Adrenal gland (tissue), 12 donors: ENCODE data around the gene IL20RA. TPM values are rescaled to one million over a fixed set of nuclear protein-coding genes. Genes with fewer than 3 reads are reported as not detected.

Experiments used
- DNase-seq, 7 donors: peaks; one replicate each; pipeline ENCODE4 v3.0.0-alpha.2; 2019 to 2020
- H3K27ac ChIP-seq, 5 donors: fragments of 200-600 bp; sonication (generic) in 4 of 5; 1 replicate in 3 of 5; 2 replicates in 2 of 5; pipeline versions ENCODE4 v1.5.1 to v1.8.0; 2016 to 2020; ENCODE audit warnings: mild to moderate bottlenecking in 1 of 5
- H3K27me3 ChIP-seq: fragments of 200-600 bp; 2 replicates; pipeline ENCODE4 v1.8.0; 2021
- H3K36me3 ChIP-seq, 2 donors: fragments of 200-600 bp; replicated peaks in 1 of 2; 1 replicate in 1 of 2; 2 replicates in 1 of 2; pipeline versions ENCODE4 v1.5.1 to v1.8.0; 2018 to 2022
- H3K4me1 ChIP-seq, 2 donors: fragments of 200-600 bp; replicated peaks in 1 of 2; 1 replicate in 1 of 2; 2 replicates in 1 of 2; pipeline versions ENCODE4 v1.5.1 to v1.8.0; 2018 to 2021
- H3K4me3 ChIP-seq, 4 donors: fragments of 200-600 bp; sonication (generic) in 3 of 4; one replicate each; pipeline ENCODE4 v1.5.1; 2016 to 2018
- H3K9me3 ChIP-seq, 3 donors: fragments of 200-600 bp; sonication (generic) in 1 of 3; replicated peaks in 1 of 3; 1 replicate in 2 of 3; 2 replicates in 1 of 3; pipeline versions ENCODE4 v1.5.1 to v1.8.0; 2016 to 2021
- CTCF ChIP-seq, 6 experiments: fragments of 450-650 bp in 4 of 6; fragments of 200-600 bp in 2 of 6; sonication (generic) in 1 of 6; IDR thresholded peaks; 1 replicate in 5 of 6; 2 replicates in 1 of 6; pipeline versions ENCODE4 v1.5.1 to v1.8.0; 2016 to 2021; ENCODE audit warnings: antibody characterized with exemption in 6 of 6, mild to moderate bottlenecking in 2 of 6, moderate library complexity in 1 of 6
- POLR2A ChIP-seq, 2 donors: fragments of 450-650 bp; IDR thresholded peaks; one replicate each; pipeline ENCODE4 v1.6.1; 2017; ENCODE audit warnings: antibody characterized with exemption in 2 of 2, mild to moderate bottlenecking in 2 of 2, moderate library complexity in 1 of 2
- WGBS, 4 donors: extraction: QIAGEN DNeasy Blood & Tissue Kit in 2 of 4; methylation state at CpG; one replicate each; pipeline versions ENCODE4 v1.1.5 to v1.1.7; 2013 to 2017; 5-methylcytosine and 5-hydroxymethylcytosine counted together
- intact Hi-C, 2 donors: fragments of 100-400 bp; cut with DNase I; formaldehyde crosslinking; loops; one replicate each; pipeline versions ENCODE4 v1.14.1 to v1.15.0; 2022 to 2023
- polyA plus RNA-seq, 3 donors: library from polyadenylated mRNA; stranded (reverse); fragments of 200-250 nt in 2 of 3; fragments of 350-450 nt in 1 of 3; fragmentation: Illumina TruSeq in 1 of 3; extraction: RNeasy Lipid Tissue Mini Kit (QIAGEN cat#74804) in 1 of 3; gene quantifications; one replicate each; pipeline ENCODE4 v1.2.3, GENCODE V29; 2013 to 2014
- total RNA-seq, 9 donors: library from RNA; depleted of rRNA in 4 of 9; stranded (reverse); fragments of >200 nt in 4 of 9; fragments of 120-200 nt in 1 of 9; fragmentation: NEBNext Ultra II Directional in 1 of 9; extraction: Animal tissue kit (Norgen Biotek cat#: 25700) in 1 of 9; gene quantifications; one replicate each; pipeline versions ENCODE4 v1.1.0 to v1.2.4, GENCODE V29; 2013 to 2023
- donor health status: healthy with polysubstance abuse.
- donor health status: Bipolar disorder and iron deficiency.
- donor health status: DM: yes; HTN: yes; CAD: no.
- donor health status: DM: no; HTN: no; CAD: no.
- donor health status: DM: no; HTN: no; CAD: no.
- donor health status: DM: yes; HTN: yes; CAD: no.

IL20RA gene
- total and polyA plus RNA-seq, 12 donors: 6.6 to 23.5 (median 12.7) TPM

DNA sequence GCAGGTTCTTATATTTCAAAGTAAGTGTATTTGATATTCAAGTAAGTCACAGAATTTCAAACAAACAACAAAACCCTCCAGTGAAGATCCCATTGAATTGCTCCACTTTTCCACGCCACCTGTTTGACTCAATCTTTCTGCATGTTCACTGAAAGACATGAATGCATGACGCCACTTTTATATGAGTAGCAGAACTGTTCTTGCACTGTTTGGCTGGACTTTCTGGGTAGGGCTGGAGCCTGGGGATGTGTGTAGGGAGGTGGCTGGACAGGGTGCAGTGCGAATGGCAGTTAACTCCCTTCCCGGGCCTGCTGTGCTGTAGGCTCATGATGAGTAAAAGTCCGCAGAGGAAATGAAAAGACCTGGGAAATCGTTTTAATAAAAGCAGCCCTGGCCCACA, 39.7 kb downstream of the IL20RA start:
- Histone ChIP-seq H3K4me1 (no peaks in the 10 kb centered on the region), H3K36me3 (no peaks in the 10 kb centered on the region), H3K9me3 (no peaks in the 10 kb centered on the region), H3K27me3 (no peaks in the 10 kb centered on the region), H3K27ac (no peak overlapping the region), H3K4me3 (no peak overlapping the region)
- WGBS, 4 donors: 79 to 92% (median 90%) methylated on average over 6 of the region's 6 CpGs
- no peak for TF ChIP-seq CTCF (IDR thresholded peaks at IDR 0.05)
- TF ChIP-seq POLR2A (IDR thresholded peaks at IDR 0.05): no peak
- intact Hi-C loops: no loop called here
- no peak for DNase-seq

DNA sequence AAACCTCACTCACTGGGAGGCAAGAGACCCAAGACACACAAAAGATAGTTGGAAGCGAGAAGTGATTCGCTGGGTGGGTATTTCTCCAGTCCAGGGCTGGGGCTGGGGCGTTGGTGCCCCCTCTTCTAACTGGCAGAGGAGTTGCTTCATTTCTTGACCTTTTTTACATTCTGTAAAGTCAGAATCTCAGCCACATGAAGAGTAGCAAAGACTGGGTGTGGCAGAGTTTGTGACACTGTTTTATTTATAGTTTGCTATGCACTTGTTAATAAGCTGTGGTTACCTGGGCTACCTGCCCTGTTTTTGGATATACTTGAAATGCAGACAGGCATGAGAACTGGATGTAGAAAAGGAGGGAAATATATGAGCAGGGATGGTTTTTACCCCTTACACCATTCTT, 42.3 kb downstream of the IL20RA start:
- no peaks in the 10 kb centered on the region for H3K9me3 ChIP-seq
- WGBS, 4 donors: 80 to 90% (median 87%) methylated on average over 3 of the region's 3 CpGs

GRCh38 chr6:137001977-137002302, 42.8 kb downstream of the IL20RA start:
- 66 to 75% (median 72%) methylated on average over 7 of the region's 7 CpGs for WGBS, 4 donors

More for the DNA sequence above, 42.3 kb downstream of the IL20RA start:
- intact Hi-C loops: no loop called here
- H3K27ac ChIP-seq: no peak overlapping the region
- H3K36me3 ChIP-seq: no peaks in the 10 kb centered on the region
- no peaks in the 10 kb centered on the region for H3K27me3 ChIP-seq
- DNase-seq: no peak
- TF ChIP-seq CTCF (IDR thresholded peaks at IDR 0.05) (no peak), POLR2A (IDR thresholded peaks at IDR 0.05) (no peak)
- no peaks in the 10 kb centered on the region for H3K4me1 ChIP-seq
- no peak overlapping the region for H3K4me3 ChIP-seq

GRCh38 chr6:137001299-137001976, 43.3 kb downstream of the IL20RA start:
- Histone ChIP-seq H3K36me3 (no peaks in the 10 kb centered on the region), H3K4me1 (no peaks in the 10 kb centered on the region), H3K9me3 (no peaks in the 10 kb centered on the region), H3K27ac (no peak overlapping the region), H3K4me3 (no peak overlapping the region), H3K27me3 (no peaks in the 10 kb centered on the region)
- TF ChIP-seq POLR2A (IDR thresholded peaks at IDR 0.05) (no peak), CTCF (IDR thresholded peaks at IDR 0.05) (no peak)
- 59 to 71% (median 63%) methylated on average over 14 to 17 of the region's 17 CpGs for WGBS, 4 donors
- DNase-seq: no peak
- intact Hi-C loops: no loop called here

More at GRCh38 chr6:137001977-137002302, 42.8 kb downstream of the IL20RA start:
- H3K9me3 ChIP-seq: no peaks in the 10 kb centered on the region
- H3K4me1 ChIP-seq: no peaks in the 10 kb centered on the region
- DNase-seq: no peak
- no peak overlapping the region for H3K4me3 ChIP-seq
- intact Hi-C loops: no loop called here
- H3K27me3 ChIP-seq: no peaks in the 10 kb centered on the region
- no peak for TF ChIP-seq POLR2A (IDR thresholded peaks at IDR 0.05)
- TF ChIP-seq CTCF (IDR thresholded peaks at IDR 0.05): no peak
- no peak overlapping the region for H3K27ac ChIP-seq
- no peaks in the 10 kb centered on the region for H3K36me3 ChIP-seq
